ENCODE data around the gene ZBTB7C.

Gene ZBTB7C

DNA sequence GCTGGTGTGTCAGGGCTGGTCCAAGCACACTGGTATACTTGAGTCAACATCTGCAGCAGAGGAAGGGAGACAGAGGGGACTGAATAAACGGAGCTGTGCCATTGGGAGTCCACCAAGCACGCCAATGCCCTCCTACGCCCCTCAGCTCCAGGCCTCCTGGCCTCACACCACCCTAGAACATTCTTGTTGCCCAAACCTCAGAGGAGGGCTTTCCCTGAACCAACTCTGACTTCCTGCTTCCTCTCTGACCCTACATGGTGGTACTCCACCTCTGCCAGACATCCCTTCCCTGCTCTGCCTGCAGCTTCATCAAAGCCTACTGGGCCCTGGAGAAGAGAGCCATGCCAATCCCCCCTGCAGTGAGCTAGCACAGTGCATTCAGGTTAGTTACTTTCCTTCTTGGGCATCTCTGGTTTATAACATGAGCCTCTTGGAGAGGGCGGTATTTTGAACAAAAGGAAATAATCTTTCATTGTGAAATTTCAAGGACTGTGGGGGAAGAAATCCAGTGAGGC, 54.4 kb downstream of the ZBTB7C start:
- DNase-seq (ENCODE audit: low read depth): no peak

DNA sequence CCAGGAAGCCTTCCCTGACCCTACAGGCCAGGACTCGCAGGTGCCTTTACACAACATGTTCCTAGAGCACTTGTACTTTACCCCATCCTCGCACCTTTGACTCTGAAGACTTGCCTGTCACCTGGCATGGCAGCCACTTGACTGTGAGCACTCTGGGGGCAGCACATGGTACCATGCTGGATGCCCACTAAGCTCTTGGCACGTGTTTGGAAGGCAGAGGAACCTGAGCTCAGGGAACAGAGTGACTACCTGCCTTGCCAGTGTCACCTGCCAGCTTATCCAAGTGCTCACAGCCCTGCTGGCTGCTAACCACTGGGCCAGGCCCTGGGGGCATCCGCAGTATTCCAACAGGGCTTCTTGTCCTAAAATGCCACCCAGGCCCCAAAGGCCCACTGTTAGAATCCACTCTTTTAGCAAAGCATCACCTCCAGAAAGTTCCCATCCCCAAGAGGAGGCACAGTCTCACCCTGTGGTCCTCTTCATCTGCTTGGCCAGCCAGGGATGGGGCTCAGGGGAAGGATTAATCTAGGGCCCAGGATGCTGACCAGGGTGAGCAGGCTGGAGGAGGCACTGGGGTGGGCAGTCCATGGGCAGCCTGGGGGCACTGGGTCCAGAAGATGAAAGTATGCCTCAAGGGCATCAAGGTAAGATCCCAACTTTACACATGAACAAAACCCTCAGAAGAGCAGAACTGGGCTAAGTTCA, 57.0 kb downstream of the ZBTB7C start:
- DNase-seq (ENCODE audit: low read depth): no peak

DNA sequence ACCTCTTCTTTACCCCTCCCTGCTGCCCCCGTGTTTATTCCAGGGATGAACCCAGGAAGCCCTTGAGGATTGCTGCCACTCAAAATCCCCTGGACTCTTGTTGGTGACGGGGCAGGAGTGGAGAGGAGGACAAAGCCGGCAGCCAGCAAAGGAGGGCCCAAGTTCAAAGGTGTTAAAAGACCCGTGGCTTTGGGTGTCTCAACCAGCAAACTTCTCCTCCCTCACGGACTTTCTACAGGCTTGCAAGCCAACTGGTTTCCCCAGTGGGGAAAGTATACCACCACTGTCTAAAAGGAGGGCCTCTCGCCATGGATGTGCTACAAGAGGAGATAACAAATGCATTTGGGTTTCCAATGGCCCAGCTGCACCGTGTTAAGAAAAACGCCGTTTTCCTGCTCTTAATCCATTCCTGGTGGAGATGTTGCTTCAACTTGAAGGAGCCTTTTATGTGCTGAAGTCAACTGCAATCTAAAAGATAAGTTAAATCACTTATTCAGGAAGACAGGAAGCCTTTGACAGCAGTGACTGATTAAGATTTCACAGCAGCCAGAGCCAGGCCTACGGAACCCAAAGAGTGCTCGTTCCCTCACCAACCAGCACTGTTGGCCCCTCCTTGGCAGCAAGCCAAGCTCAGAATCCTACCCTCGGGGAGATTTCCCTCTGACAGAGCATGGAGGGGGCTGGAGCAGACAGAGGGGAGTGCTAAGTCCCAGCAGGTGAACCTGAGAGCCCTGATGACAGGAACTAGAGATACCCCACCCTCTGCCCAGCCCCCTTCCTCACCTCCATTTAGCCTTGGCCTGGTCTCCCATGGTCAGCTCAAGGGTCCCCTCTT, 57.8 kb downstream of the ZBTB7C start:
- no peak for DNase-seq (ENCODE audit: low read depth)

- DNase-seq (ENCODE audit: low read depth): no peak
These were observed 60.4 kb downstream of the ZBTB7C start for GRCh38 chr18:48348739-48349138.

- DNase-seq (ENCODE audit: low read depth): no peak
These were observed 61.3 kb downstream of the ZBTB7C start for GRCh38 chr18:48347756-48348326.

GRCh38 chr18:48345596-48345995, 63.6 kb downstream of the ZBTB7C start:
- no peak for DNase-seq (ENCODE audit: low read depth)

DNA sequence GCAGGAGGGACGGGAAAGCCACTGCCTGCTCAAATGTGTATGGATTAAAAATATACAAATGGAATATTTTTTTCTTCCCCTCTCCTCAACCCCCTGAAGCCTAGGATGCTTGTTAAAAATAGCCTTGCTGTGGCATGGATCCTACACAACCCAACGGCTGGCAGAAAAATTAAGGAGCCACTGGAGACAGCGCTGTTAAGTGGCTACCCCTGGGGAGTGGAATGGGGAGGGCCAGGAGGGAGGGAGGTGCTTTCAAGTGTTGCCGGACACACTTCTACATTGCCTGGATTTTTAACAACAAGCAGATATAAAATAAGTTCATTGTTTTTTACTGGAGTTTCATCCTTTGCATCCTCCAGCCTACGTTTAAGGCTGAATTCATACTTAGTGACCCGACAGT, 66.6 kb downstream of the ZBTB7C start:
- no peak for DNase-seq (ENCODE audit: low read depth)

DNA sequence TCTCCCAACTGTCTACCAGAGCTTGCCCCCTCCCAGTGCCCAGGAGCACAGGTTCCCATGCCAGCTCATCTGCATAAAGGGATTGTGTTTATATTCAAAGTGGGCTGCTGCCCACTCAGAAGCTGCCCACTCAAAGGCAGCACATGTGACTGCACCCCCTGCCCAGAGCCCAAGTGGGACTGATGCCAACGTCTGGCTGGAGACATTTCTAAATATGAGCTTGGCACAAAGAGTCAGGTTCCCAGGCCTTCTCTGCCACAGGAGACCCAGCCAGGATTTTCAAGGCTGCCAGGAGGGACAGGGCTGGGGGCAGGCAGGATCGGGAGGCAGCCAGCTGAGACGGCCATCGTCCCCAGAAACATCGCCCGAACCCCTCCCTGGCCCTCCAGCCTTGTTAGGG, 67.1 kb downstream of the ZBTB7C start:
- DNase-seq (ENCODE audit: low read depth): no peak

GRCh38 chr18:48340560-48340959, 68.6 kb downstream of the ZBTB7C start:
- no peak for DNase-seq (ENCODE audit: low read depth)

DNA sequence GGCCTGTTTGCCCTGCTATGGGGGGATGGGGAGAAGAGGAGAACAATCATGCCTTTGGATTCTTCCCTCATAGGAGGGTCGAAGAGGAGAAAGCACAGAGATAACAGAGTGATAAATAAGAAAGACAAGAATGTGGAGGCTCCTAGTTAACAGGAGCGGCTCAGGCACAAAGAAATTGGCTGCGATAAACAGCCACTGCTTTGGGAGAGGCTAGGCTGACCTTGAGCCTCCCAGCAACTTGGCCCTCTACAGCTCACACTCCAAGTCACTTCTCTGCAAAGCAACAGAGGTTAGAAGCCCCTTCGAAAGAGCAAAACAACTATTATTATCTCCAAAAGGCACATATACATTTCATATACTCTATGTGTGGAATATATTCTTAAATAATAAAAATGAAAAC, 69.5 kb downstream of the ZBTB7C start:
- no peak for DNase-seq (ENCODE audit: low read depth)

- no peak for DNase-seq (ENCODE audit: low read depth)
These were observed 70.3 kb downstream of the ZBTB7C start for GRCh38 chr18:48338915-48339314.

DNA sequence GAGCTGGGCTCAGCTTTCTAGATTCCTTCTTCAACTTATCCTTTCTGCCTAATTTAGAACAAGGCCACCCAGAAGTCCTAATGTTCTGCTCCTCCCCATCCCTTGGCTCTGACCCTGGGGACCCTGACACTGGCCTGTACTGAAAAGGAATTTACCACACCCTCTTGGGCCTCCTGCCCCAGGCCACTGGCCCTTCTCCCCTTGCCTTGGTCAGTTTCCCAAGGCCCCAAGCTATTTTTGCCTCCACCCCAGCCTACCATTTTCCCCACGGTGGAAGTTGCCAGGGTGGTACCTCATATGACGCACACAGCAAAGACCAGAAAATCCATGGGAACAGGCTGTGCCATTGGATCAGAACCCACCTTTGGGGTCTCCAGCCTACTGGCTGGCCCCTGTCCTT, 72.1 kb downstream of the ZBTB7C start:
- no peak for DNase-seq (ENCODE audit: low read depth)

DNA sequence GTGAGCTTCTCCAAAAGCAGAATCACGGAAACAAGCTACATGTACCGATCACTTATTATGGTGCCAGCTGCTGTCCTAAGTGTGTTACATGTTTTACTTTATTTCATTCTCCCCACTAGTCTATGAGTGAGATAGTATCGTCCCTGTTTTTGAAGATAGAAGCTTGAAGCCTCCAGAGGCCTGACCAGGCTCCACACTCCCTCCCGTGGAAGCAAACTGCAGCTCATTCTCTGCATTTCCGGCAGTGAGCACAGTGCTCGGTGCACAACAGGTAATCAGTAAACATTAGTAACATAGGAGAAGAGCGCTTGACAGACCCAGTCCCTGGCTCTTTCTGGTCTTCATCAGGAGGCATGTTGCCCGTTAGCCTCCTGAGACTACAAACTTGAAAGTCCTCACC, 72.9 kb downstream of the ZBTB7C start:
- no peak for DNase-seq (ENCODE audit: low read depth)

- no peak for DNase-seq (ENCODE audit: low read depth)
These were observed 73.4 kb downstream of the ZBTB7C start for GRCh38 chr18:48335829-48336228.

- DNase-seq (ENCODE audit: low read depth): no peak
These were observed 74.3 kb downstream of the ZBTB7C start for GRCh38 chr18:48334845-48335244.

GRCh38 chr18:48333563-48333962, 75.6 kb downstream of the ZBTB7C start:
- no peak for DNase-seq (ENCODE audit: low read depth)

- no peak for DNase-seq (ENCODE audit: low read depth)
These were observed 78.9 kb downstream of the ZBTB7C start for GRCh38 chr18:48330016-48330991.

DNA sequence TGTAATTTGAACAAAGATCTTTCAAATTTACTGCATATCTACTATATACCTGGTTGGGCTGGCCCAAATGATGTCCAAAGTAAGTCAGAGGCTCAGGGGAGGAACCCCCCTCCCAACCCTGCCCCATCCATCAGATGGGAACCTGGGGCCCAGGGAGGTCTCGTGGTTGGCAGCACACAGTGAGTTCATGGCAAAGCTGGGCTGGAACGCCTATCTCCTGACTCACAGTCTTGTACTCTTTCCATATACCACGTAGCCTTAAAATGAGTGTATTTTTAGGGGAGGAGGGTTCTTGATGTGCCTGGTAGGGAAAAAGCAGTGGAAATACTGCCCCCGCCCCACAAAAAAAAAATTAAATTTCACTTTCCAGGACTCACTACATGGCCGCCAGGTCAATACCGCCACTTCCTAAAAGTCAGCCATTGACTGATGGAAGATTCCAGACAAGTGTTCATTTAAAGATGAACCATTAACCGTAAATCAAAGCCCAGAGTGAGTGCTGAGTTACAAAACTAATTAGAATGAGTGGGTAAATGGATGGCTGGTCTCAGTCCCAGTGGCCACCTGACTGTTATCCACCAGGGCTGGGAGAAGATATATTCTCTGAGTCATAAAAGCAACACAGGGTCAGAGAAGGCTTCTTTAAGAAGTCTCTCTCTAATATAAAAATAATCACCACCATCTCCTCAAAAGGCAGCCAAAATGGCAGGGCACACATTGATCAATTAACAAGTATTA, 80.5 kb downstream of the ZBTB7C start:
- no peak for DNase-seq (ENCODE audit: low read depth)

GRCh38 chr18:48326901-48327675, 82.1 kb downstream of the ZBTB7C start:
- DNase-seq (ENCODE audit: low read depth): no peak

- DNase-seq (ENCODE audit: low read depth): no peak
These were observed 84.0 kb downstream of the ZBTB7C start for GRCh38 chr18:48325115-48325665.

All from activated T-cell treated with anti-CD3 and anti-CD28 coated beads for 1 hour (primary cell).